A673 (cell line): ENCODE measurements around the gene FGF1. TPM values are rescaled to one million over a fixed set of nuclear protein-coding genes. Genes with fewer than 3 reads are reported as not detected.

Source experiments
- BruUV-seq: library from RNA; stranded (reverse); fragments of 400-500 nt; replicated peaks from 2 replicates; lab custom pipeline; 2021; lab: Mats Ljungman, UMichigan
- CTCF ChIA-PET: fragments of 300-600 bp; sonication (Branson Sonifier 250); formaldehyde crosslinking; loops from one replicate; lab custom pipeline; 2022; ENCODE audit warnings: antibody characterized with exemption; lab: Charles Lee
- POLR2A ChIA-PET: fragments of 300-600 bp; sonication (Branson Sonifier 250); formaldehyde crosslinking; loops from one replicate; lab custom pipeline; 2022; ENCODE audit warnings: antibody characterized with exemption; ENCODE audit not compliant: low non-redundant PET; lab: Charles Lee
- DNase-seq: peaks from one replicate; pipeline ENCODE4 v3.0.0-alpha.2; 2015; ENCODE audit warnings: low spot score
- H3K27ac ChIP-seq: fragments of 200-600 bp; sonication (generic); 2 replicates; pipeline ENCODE4 v1.5.1; 2016; ENCODE audit warnings: mixed run types, low read depth, mild to moderate bottlenecking, mixed read lengths, antibody characterized with exemption, low read length; ENCODE audit not compliant: poor library complexity, severe bottlenecking
- H3K27me3 ChIP-seq: fragments of 200-600 bp; sonication (generic); replicated peaks from 2 replicates; pipeline ENCODE4 v1.6.1; 2017; ENCODE audit warnings: mixed run types, low read depth, mild to moderate bottlenecking, mixed read lengths, antibody characterized with exemption, low read length; ENCODE audit not compliant: insufficient read depth, poor library complexity
- H3K36me3 ChIP-seq: fragments of 200-600 bp; sonication (generic); 2 replicates; pipeline ENCODE4 v1.6.1; 2016; ENCODE audit warnings: mixed run types, mild to moderate bottlenecking, mixed read lengths, antibody characterized with exemption, low read length; ENCODE audit not compliant: insufficient read depth, poor library complexity, severe bottlenecking
- H3K4me1 ChIP-seq: fragments of 200-600 bp; sonication (generic); 2 replicates; pipeline ENCODE4 v1.6.1; 2017; ENCODE audit warnings: mixed run types, mild to moderate bottlenecking, mixed read lengths, antibody characterized with exemption, low read length; ENCODE audit not compliant: insufficient read depth, poor library complexity, severe bottlenecking
- H3K4me3 ChIP-seq: fragments of 200-600 bp; sonication (generic); 2 replicates; pipeline ENCODE4 v1.5.1; 2016; ENCODE audit warnings: low read depth, mixed run types, mild to moderate bottlenecking, mixed read lengths, low read length; ENCODE audit not compliant: poor library complexity, severe bottlenecking
- H3K9me3 ChIP-seq: fragments of 200-600 bp; sonication (generic); 2 replicates; pipeline ENCODE4 v1.6.1; 2016; ENCODE audit warnings: mixed run types, low read depth, mild to moderate bottlenecking, mixed read lengths, antibody characterized with exemption, low read length; ENCODE audit not compliant: poor library complexity, severe bottlenecking
- CTCF ChIP-seq: fragments of 300-800, 200-600 bp; sonication (generic); conservative IDR thresholded peaks from 2 replicates; pipeline ENCODE4 v1.5.1; 2017; ENCODE audit warnings: low read depth, mild to moderate bottlenecking, antibody characterized with exemption, low read length, moderate library complexity, mixed read lengths
- EZH2 ChIP-seq: fragments of 200-600 bp; sonication (generic); IDR thresholded peaks from 2 replicates; pipeline ENCODE4 v1.6.1; 2017; ENCODE audit warnings: borderline replicate concordance, low read depth, mild to moderate bottlenecking, mixed read lengths, antibody characterized with exemption, low read length; ENCODE audit not compliant: poor library complexity, severe bottlenecking
- intact Hi-C: fragments of 100-400 bp; cut with micrococcal nuclease; formaldehyde crosslinking; loops from one replicate; pipeline ENCODE4 v1.10.0; 2022; ENCODE audit not compliant: unreplicated experiment
- total RNA-seq: library from RNA; stranded (reverse); gene quantifications from 2 replicates; pipeline ENCODE4 v1.2.3, GENCODE V29; 2021

Gene FGF1
- total RNA-seq, 1 experiment from 2014 or later, result 0.71 TPM

- ChIA-PET CTCF (no interaction called here), POLR2A (no interaction called here)
- H3K4me3 ChIP-seq, result no peak overlapping the region
- H3K9me3 ChIP-seq, result no peaks in the 10 kb centered on the region
- H3K36me3 ChIP-seq, result no peaks in the 10 kb centered on the region
- no peaks in the 10 kb centered on the region for H3K27me3 ChIP-seq
- no peak for TF ChIP-seq CTCF
- no peak for TF ChIP-seq EZH2
- H3K27ac ChIP-seq, result no peak overlapping the region
- intact Hi-C loops, result no loop called here
- peaks cover 10% of the 10 kb centered on the region for H3K4me1 ChIP-seq
- no TSS peak for BruUV-seq
- DNase-seq, result no peak
Observed at GRCh38 chr5:142626786-142627185, 59.1 kb downstream of the FGF1 start.

GRCh38 chr5:142626099-142626498, 59.8 kb downstream of the FGF1 start:
- ChIA-PET POLR2A (interaction anchor here (0.6 kb wide), 1 partner anchor 319 kb away, joined by 3 read pairs; no protein-coding TSS in a partner anchor), CTCF (no interaction called here)
- no TSS peak for BruUV-seq
- Histone ChIP-seq H3K4me1 (peaks cover 10% of the 10 kb centered on the region), H3K27me3 (no peaks in the 10 kb centered on the region), H3K27ac (no peak overlapping the region), H3K9me3 (no peaks in the 10 kb centered on the region), H3K36me3 (no peaks in the 10 kb centered on the region), H3K4me3 (no peak overlapping the region)
- no peak for DNase-seq
- intact Hi-C loops, result no loop called here
- TF ChIP-seq CTCF (no peak), EZH2 (no peak)

- Histone ChIP-seq H3K9me3 (peaks cover 7% of the 10 kb centered on the region), H3K27ac (no peak overlapping the region), H3K27me3 (no peaks in the 10 kb centered on the region), H3K4me3 (no peak overlapping the region), H3K4me1 (peaks cover 25% of the 10 kb centered on the region), H3K36me3 (no peaks in the 10 kb centered on the region)
- CTCF ChIA-PET, result no interaction called here
- no peak for TF ChIP-seq CTCF
- TF ChIP-seq EZH2, result no peak
- no peak for DNase-seq
- intact Hi-C loops, result no loop called here
- POLR2A ChIA-PET, result no interaction called here
- no TSS peak for BruUV-seq
Observed at GRCh38 chr5:142621227-142621626, 64.7 kb downstream of the FGF1 start.
